Loucy (cell line): ENCODE measurements around the gene PLSCR5.

Experiments used
- EZH2phosphoT487 ChIP-seq: fragments of 200-600 bp; IDR thresholded peaks from 2 replicates; pipeline ENCODE4 v1.6.1; 2018; ENCODE audit warnings: antibody characterized with exemption, mild to moderate bottlenecking, moderate library complexity, borderline replicate concordance
- TF ChIP-seq, protein P1 (sequence below): fragments of 200-600 bp; sonication (generic); conservative IDR thresholded peaks from 2 replicates; pipeline ENCODE4 v1.5.1; 2014; ENCODE audit warnings: mild to moderate bottlenecking, antibody characterized with exemption, low read length

DNA sequence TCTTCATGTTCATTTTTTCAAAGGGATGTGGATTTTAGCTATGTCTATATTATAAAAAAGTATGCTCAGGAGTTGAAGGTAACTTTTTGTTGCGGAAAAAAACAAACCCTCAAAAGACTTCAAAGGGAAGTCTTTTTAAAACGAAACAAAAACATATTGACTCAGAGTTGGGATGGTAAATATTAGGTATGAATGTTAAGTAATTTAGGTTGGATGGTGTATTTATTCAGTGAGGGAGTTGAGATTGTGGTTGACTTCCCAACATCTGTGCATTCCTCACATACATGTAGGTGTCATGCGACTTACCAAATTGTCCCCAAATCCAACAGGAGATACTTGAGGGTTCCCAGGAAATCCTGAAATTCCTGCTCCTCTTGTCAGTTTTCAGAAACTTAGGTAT is 32.7 kb upstream of the PLSCR5 start:
- TF ChIP-seq, protein P1, sequence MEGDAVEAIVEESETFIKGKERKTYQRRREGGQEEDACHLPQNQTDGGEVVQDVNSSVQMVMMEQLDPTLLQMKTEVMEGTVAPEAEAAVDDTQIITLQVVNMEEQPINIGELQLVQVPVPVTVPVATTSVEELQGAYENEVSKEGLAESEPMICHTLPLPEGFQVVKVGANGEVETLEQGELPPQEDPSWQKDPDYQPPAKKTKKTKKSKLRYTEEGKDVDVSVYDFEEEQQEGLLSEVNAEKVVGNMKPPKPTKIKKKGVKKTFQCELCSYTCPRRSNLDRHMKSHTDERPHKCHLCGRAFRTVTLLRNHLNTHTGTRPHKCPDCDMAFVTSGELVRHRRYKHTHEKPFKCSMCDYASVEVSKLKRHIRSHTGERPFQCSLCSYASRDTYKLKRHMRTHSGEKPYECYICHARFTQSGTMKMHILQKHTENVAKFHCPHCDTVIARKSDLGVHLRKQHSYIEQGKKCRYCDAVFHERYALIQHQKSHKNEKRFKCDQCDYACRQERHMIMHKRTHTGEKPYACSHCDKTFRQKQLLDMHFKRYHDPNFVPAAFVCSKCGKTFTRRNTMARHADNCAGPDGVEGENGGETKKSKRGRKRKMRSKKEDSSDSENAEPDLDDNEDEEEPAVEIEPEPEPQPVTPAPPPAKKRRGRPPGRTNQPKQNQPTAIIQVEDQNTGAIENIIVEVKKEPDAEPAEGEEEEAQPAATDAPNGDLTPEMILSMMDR: no peak
- TF ChIP-seq EZH2phosphoT487: no peak
